ENCODE results near the gene LRGUK. TPM values are rescaled to one million over a fixed set of nuclear protein-coding genes. Genes with fewer than 3 reads are reported as not detected.

The LRGUK gene
- total RNA-seq, 1 donor from 2014 or later, result 0.05 TPM

DNA sequence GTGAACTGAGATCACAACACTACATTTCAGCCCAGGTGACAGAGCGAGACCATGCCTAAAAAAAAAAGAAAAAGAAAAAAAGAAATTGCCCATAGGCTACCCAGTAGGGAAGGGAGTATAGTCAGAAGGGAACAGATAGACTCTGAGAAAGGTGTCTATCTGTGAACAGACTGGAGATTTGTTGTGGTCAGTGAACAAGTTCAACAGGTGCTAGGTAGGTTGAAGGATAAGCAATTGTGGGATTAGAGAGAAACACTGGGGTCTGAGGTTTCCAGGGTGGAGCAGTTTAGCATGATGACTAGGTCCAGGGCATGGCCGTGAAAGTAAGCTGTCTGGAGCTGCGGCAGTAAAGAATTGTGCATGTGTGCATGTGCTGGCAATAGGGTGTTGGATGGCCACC is 6.9 kb downstream of the LRGUK start:
- DNase-seq (ENCODE audit: low spot score), result no peak
- no peak overlapping the region for H3K27ac Mint-ChIP-seq
- H3K4me3 Mint-ChIP-seq, result no peak overlapping the region
- H3K27me3 Mint-ChIP-seq (ENCODE audit: insufficient read depth), result peaks cover 9% of the 10 kb centered on the region
- no peaks in the 10 kb centered on the region for H3K4me1 Mint-ChIP-seq (ENCODE audit: low read depth)
- H3K9me3 Mint-ChIP-seq, result no peaks in the 10 kb centered on the region
- H3K36me3 Mint-ChIP-seq (ENCODE audit: low read depth), result no peaks in the 10 kb centered on the region
- intact Hi-C loops (cut with micrococcal nuclease), result loop anchor here (10.0 kb wide), 1 partner anchor 279 kb away; no protein-coding TSS in a partner anchor

DNA sequence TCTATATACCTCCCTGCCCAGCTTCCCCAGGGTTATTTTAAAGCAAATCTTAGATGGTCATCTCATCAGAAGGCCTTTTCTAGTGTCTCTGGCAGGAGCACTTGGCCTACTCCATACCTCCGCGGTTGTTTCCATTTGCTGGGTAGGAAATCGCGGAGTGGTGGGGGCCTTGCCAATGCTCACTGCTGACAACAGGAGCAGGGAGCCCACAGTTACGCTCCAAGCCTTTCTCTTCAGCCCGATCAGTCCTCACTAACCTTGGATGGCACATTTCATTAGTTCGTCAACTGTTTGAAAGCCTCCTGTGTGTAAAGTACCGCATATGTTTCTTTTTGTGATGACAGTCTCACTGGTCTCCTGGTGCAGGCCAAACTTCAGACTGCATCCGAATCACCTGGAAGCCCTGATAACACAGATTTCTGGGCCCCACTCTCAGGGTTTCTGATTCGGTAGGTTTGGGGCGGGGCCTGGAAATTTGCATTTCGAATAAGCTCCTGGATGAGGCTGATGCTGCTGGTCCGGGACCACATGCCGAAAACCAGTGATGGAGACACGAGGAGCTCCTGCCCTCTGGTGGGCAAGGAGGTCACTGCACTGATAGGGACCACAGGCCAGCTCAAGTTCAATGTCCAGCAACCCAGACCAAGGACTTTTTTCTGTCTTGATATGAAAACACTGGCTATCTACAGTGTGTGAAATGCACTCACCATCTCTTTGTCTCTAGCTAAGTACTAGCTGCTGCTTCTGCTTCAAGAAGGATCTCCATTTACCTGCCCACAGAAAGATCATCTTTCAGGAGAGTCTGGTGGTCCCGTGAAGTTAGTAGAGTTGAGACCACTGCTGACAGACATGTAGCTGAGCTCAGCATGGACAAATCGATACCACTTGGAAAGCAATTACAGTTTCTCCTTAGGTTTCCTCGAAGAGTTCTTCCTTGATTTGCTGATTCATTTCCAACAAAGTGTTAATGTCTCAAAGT is 14.0 kb downstream of the LRGUK start:
- Mint-ChIP-seq H3K27ac (no peak overlapping the region), H3K9me3 (no peaks in the 10 kb centered on the region), H3K4me1 (ENCODE audit: low read depth) (no peaks in the 10 kb centered on the region), H3K4me3 (no peak overlapping the region), H3K36me3 (ENCODE audit: low read depth) (no peaks in the 10 kb centered on the region), H3K27me3 (ENCODE audit: insufficient read depth) (peaks cover 3% of the 10 kb centered on the region)
- intact Hi-C loops (cut with micrococcal nuclease), result loop anchor here (1.0 kb wide), 1 partner anchor 217 kb away; no protein-coding TSS in a partner anchor
- peak; percentile 6 for DNase-seq (ENCODE audit: low spot score)

- no peaks in the 10 kb centered on the region for H3K9me3 Mint-ChIP-seq
- H3K27ac Mint-ChIP-seq, result no peak overlapping the region
- H3K27me3 Mint-ChIP-seq (ENCODE audit: insufficient read depth), result peaks cover 3% of the 10 kb centered on the region
- intact Hi-C loops (cut with micrococcal nuclease), result loop anchor here (1.0 kb wide), 1 partner anchor 216 kb away; no protein-coding TSS in a partner anchor
- no peaks in the 10 kb centered on the region for H3K36me3 Mint-ChIP-seq (ENCODE audit: low read depth)
- no peak overlapping the region for H3K4me3 Mint-ChIP-seq
- DNase-seq (ENCODE audit: low spot score), result no peak
- no peaks in the 10 kb centered on the region for H3K4me1 Mint-ChIP-seq (ENCODE audit: low read depth)
These were observed 14.7 kb downstream of the LRGUK start for GRCh38 chr7:134141868-134142264.

DNA sequence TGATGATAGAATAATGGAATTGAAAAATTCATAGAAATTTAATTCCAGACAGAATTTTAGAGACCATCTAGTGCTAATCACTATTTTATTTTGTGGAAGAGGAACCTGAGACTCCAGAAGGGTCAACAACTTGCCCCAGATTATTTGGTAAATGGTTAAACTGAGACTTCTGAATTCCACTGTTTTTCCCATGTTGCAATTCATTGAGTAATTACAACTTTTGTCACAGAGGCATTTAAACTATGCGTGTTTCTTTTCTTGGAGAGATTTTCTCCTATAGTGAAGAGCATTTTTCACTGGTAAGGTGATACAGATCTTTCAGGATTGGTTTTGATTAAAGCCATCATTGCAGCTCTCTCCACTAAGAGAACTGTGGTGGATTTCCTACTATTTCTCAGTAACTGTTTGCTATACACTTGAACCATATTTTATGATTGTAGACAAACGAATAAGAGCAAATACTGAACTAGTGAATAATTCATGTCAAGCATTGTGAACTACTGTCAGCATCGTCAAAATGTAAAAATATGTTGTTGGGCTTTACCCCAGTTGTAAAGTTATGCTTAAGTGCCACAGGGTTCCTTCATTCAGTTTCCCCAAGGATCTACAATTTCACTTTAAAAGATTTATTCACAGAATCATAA is 26.5 kb downstream of the LRGUK start:
- Mint-ChIP-seq H3K27me3 (ENCODE audit: insufficient read depth) (peaks cover 7% of the 10 kb centered on the region), H3K9me3 (no peaks in the 10 kb centered on the region), H3K36me3 (ENCODE audit: low read depth) (no peaks in the 10 kb centered on the region), H3K4me3 (no peak overlapping the region), H3K27ac (no peak overlapping the region), H3K4me1 (ENCODE audit: low read depth) (peaks cover 10% of the 10 kb centered on the region)
- intact Hi-C loops (cut with micrococcal nuclease), result no loop called here
- no peak for DNase-seq (ENCODE audit: low spot score)

DNA sequence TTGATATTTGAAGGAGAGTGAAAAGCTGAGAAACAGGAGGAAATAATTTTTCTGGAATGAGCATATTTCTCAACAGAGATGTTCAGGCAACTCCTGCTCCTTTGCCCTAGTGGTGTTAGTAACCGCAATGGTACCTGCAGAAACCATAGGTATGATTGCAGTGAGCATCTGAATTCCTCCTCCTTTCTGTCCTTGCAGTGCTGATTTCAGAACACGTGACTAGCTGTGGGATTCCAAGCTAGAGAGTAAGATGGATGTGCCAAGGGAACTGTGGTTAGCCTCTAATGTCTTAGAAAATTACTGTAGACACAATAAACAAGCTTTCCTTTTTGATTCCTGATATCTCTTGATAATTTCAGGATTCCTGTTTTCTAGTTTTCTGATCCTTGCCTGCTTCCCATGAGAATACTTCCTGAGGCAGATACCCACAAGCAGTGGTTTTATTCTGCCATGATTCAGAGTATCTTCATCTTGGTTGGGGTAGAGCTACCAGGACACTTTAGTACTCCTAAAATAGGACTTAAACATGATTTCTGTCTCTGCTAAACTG is 27.5 kb downstream of the LRGUK start:
- H3K4me1 Mint-ChIP-seq (ENCODE audit: low read depth), result peaks cover 10% of the 10 kb centered on the region
- no peaks in the 10 kb centered on the region for H3K36me3 Mint-ChIP-seq (ENCODE audit: low read depth)
- no peak overlapping the region for H3K27ac Mint-ChIP-seq
- intact Hi-C loops (cut with micrococcal nuclease), result no loop called here
- no peak overlapping the region for H3K4me3 Mint-ChIP-seq
- DNase-seq (ENCODE audit: low spot score), result no peak
- H3K27me3 Mint-ChIP-seq (ENCODE audit: insufficient read depth), result peaks cover 10% of the 10 kb centered on the region
- no peaks in the 10 kb centered on the region for H3K9me3 Mint-ChIP-seq

- no peaks in the 10 kb centered on the region for H3K36me3 Mint-ChIP-seq (ENCODE audit: low read depth)
- H3K27me3 Mint-ChIP-seq (ENCODE audit: insufficient read depth), result peaks cover 10% of the 10 kb centered on the region
- DNase-seq (ENCODE audit: low spot score), result no peak
- H3K27ac Mint-ChIP-seq, result no peak overlapping the region
- H3K9me3 Mint-ChIP-seq, result no peaks in the 10 kb centered on the region
- H3K4me3 Mint-ChIP-seq, result no peak overlapping the region
- intact Hi-C loops (cut with micrococcal nuclease), result no loop called here
- H3K4me1 Mint-ChIP-seq (ENCODE audit: low read depth), result peaks cover 10% of the 10 kb centered on the region
These were observed 28.1 kb downstream of the LRGUK start for GRCh38 chr7:134155206-134155605.

- intact Hi-C loops (cut with micrococcal nuclease), result no loop called here
- Mint-ChIP-seq H3K27ac (no peak overlapping the region), H3K36me3 (ENCODE audit: low read depth) (no peaks in the 10 kb centered on the region), H3K9me3 (no peaks in the 10 kb centered on the region), H3K27me3 (ENCODE audit: insufficient read depth) (peaks cover 12% of the 10 kb centered on the region), H3K4me3 (no peak overlapping the region), H3K4me1 (ENCODE audit: low read depth) (peaks cover 10% of the 10 kb centered on the region)
- no peak for DNase-seq (ENCODE audit: low spot score)
These were observed 28.7 kb downstream of the LRGUK start for GRCh38 chr7:134155871-134156270.

DNA sequence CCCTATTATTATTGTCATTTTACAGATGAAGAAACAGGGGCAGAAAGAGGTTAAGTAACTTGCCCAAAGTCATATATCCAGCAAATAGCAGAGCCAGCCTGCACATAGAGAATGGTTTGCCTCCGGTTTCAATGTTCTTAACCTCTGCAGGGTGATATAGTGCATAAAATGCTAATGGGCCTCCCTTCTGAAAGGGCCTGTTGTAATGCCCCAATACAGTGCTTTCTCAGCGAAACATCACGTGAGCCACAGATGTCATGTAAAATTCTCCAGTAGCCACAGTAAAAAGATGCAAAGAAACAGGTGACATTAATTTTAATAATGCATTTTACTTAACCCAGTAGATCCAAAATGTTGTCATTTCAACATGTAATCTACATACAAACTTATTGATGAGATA is 38.1 kb downstream of the LRGUK start:
- Mint-ChIP-seq H3K27ac (no peak overlapping the region), H3K4me3 (no peak overlapping the region), H3K36me3 (ENCODE audit: low read depth) (no peaks in the 10 kb centered on the region), H3K4me1 (ENCODE audit: low read depth) (no peaks in the 10 kb centered on the region), H3K9me3 (no peaks in the 10 kb centered on the region), H3K27me3 (ENCODE audit: insufficient read depth) (peaks cover 4% of the 10 kb centered on the region)
- DNase-seq (ENCODE audit: low spot score), result no peak
- intact Hi-C loops (cut with micrococcal nuclease), result no loop called here

DNA sequence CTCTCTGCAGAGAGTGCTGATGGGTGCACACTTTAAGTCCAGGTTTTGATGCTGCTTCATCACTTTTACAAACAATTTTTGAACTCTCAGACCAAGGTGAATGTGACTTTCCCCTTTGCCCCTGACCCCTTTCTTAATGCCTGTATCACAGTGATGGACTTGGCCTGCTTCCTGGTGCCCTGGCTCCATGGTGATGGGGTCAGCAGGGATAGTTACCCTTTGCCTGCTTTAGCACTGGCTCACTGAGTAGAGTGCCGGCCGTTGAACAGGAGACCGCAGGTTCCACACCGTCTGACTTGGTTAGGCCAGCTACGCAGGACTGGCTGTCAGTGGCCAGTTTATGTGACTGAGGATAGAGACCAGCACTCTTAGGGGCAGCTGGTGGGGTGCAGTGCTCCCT is 40.1 kb downstream of the LRGUK start:
- intact Hi-C loops (cut with micrococcal nuclease), result no loop called here
- Mint-ChIP-seq H3K4me3 (no peak overlapping the region), H3K27me3 (ENCODE audit: insufficient read depth) (peaks cover 2% of the 10 kb centered on the region), H3K4me1 (ENCODE audit: low read depth) (no peaks in the 10 kb centered on the region), H3K27ac (no peak overlapping the region), H3K36me3 (ENCODE audit: low read depth) (no peaks in the 10 kb centered on the region), H3K9me3 (no peaks in the 10 kb centered on the region)
- DNase-seq (ENCODE audit: low spot score), result no peak

DNA sequence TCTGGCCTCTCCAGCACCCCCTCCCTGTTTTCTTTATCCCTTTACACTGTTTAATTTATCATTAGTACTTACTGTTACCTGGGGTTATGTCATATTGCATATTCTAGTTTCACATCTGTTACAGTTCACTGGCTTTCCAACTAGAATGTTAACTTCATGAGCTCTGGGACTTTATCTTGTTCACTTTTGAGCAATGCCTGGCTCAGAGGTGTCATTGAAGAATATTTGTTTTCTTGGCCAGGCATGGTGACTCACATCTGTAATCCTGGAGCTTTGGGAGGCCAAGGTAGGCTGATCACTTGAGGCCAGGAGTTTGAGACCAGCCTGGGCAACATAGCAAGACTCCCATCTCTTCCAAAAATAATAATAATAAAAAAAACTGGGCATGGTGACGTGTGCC is 40.7 kb downstream of the LRGUK start:
- H3K27me3 Mint-ChIP-seq (ENCODE audit: insufficient read depth), result peaks cover 2% of the 10 kb centered on the region
- H3K9me3 Mint-ChIP-seq, result no peaks in the 10 kb centered on the region
- no peak overlapping the region for H3K27ac Mint-ChIP-seq
- H3K36me3 Mint-ChIP-seq (ENCODE audit: low read depth), result no peaks in the 10 kb centered on the region
- H3K4me3 Mint-ChIP-seq, result no peak overlapping the region
- no peaks in the 10 kb centered on the region for H3K4me1 Mint-ChIP-seq (ENCODE audit: low read depth)
- DNase-seq (ENCODE audit: low spot score), result no peak
- intact Hi-C loops (cut with micrococcal nuclease), result no loop called here

DNA sequence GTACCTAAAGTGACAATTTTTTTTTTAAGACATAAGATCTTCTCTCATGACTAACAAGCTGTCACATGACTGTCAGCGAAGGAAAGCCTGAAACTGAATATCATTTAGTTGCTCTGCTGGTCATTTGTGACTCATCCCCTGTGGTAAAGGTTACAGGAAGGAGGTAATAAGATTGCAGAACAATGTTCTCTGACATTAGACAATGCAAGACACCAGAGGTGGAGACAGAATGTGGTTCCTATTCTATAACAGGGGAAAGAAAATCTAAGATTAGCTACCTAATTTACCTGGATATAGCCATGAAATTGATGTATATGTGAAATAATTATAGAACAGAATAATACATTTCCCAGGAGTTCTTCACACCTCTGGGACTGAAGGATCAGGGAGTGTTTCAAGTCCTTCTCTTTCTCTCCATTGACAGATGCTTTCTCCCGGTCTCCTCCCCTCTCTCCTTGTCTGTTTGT is 47.7 kb downstream of the LRGUK start:
- peaks cover 13% of the 10 kb centered on the region for H3K4me1 Mint-ChIP-seq (ENCODE audit: low read depth)
- H3K27ac Mint-ChIP-seq, result no peak overlapping the region
- no peak overlapping the region for H3K4me3 Mint-ChIP-seq
- H3K9me3 Mint-ChIP-seq, result no peaks in the 10 kb centered on the region
- no peaks in the 10 kb centered on the region for H3K36me3 Mint-ChIP-seq (ENCODE audit: low read depth)
- intact Hi-C loops (cut with micrococcal nuclease), result no loop called here
- no peak for DNase-seq (ENCODE audit: low spot score)
- H3K27me3 Mint-ChIP-seq (ENCODE audit: insufficient read depth), result peaks cover 3% of the 10 kb centered on the region

DNA sequence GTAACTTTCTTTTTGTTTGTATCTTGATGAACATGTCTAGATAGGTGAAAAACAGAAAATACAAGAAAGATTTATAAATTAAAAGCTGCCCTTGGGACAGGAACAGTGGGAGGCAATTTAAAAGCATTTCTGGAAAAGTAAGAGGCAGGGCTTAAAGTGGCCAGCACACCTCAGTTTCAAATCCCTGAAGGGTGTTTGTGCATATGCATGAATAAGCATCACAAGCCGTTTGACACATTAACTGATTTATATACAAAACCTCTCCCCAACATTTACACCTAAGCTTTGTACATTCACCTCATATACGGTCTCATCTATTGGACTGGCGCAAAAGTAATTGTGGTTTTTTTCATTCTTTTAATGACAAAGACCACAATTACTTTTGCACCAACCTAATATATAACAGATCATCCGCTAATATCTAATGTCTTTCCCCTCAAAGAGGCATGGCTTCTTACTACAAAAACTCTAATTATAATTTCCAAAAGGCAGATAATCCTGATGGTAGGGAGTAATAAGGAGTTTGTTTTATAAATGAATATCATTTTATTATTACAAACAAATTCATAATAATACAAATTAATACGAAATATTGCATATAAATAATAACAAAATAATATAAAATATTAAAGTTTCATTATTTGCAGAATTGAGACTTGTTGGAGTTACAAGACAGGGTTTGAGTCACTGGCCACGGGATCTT is 48.3 kb downstream of the LRGUK start:
- H3K4me3 Mint-ChIP-seq, result no peak overlapping the region
- intact Hi-C loops (cut with micrococcal nuclease), result no loop called here
- no peak overlapping the region for H3K27ac Mint-ChIP-seq
- no peak for DNase-seq (ENCODE audit: low spot score)
- H3K36me3 Mint-ChIP-seq (ENCODE audit: low read depth), result no peaks in the 10 kb centered on the region
- no peaks in the 10 kb centered on the region for H3K9me3 Mint-ChIP-seq
- peaks cover 13% of the 10 kb centered on the region for H3K4me1 Mint-ChIP-seq (ENCODE audit: low read depth)
- peaks cover 3% of the 10 kb centered on the region for H3K27me3 Mint-ChIP-seq (ENCODE audit: insufficient read depth)

All from activated T-helper 1 cell treated with anti-CD3 and anti-CD28 coated beads, Interleukin-12 subunit alpha, Interleukin-12 subunit beta, Interleukin-2, Interleukin-4 antibody, amounts not matched to agents 30 ng/mL and 10 ng/mL and 1 ng/mL, durations not matched to agents 14 hours and 24 hours and 36 hours (primary cell).